ENCODE data around the gene COBL. TPM values are rescaled to one million over a fixed set of nuclear protein-coding genes. Genes with fewer than 3 reads are reported as not detected.

The COBL gene
- total RNA-seq, 4 donors from 2014 or later, result 17.2 to 59.7 (median 31.0) TPM

DNA sequence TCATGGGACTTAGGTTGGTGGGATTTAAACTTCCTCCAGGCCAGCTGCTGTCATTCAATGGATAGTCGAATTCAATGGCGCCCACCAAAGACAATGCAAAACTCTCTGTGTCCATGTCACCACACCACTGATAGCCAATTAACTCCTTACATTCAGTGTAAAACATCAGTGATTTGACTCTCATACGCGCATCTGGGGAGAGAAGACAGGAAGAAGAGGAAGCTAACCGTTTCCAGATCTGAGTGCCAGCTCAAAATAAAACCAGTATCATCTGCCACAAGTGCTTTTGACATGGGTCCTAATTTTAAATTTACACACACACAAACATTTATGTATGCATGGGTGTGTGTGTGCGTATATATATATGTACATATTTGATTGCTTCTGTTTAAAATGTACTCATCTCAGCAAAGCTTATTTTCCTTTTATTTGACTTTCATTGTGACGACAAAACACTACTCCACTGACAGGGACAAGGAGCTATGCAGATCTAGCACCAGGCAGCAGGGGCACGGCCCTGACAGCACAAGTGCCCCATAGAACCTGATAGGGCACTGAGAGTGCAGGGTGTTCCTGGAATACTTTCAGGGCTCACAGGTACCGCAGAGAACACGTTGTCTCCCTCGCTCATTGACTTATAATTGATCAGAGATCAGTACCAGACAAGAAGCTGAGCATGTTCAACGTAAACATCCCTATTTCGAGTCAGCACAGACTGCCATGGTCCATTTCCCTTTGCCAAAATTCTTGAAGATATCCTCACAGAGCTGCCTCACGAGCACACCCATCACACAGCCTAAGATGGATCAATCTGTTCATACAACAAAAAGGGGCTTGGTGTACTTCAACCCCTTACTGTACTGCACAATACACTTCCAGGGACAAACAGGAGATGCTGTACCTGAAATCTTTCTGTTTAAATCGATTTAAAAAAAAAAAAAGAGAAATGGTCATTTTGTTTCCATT lies 176.1 kb downstream of the COBL start:
- no peaks in the 10 kb centered on the region for H3K27me3 ChIP-seq
- H3K36me3 ChIP-seq, result peaks cover 0 to 2% of the 10 kb centered on the region in 2 donors
- peaks cover 0 to 43% (median 5%) of the 10 kb centered on the region in 3 donors for H3K4me1 ChIP-seq
- no peak for ATAC-seq
- WGBS, 2 donors (ENCODE audit: low coverage in 1 of 2), result 66 to 87% methylated on average over 8 to 13 of the region's 15 CpGs
- H3K9me3 ChIP-seq, result no peaks in the 10 kb centered on the region
- no peak overlapping the region for H3K4me3 ChIP-seq
- TF ChIP-seq, protein P1, sequence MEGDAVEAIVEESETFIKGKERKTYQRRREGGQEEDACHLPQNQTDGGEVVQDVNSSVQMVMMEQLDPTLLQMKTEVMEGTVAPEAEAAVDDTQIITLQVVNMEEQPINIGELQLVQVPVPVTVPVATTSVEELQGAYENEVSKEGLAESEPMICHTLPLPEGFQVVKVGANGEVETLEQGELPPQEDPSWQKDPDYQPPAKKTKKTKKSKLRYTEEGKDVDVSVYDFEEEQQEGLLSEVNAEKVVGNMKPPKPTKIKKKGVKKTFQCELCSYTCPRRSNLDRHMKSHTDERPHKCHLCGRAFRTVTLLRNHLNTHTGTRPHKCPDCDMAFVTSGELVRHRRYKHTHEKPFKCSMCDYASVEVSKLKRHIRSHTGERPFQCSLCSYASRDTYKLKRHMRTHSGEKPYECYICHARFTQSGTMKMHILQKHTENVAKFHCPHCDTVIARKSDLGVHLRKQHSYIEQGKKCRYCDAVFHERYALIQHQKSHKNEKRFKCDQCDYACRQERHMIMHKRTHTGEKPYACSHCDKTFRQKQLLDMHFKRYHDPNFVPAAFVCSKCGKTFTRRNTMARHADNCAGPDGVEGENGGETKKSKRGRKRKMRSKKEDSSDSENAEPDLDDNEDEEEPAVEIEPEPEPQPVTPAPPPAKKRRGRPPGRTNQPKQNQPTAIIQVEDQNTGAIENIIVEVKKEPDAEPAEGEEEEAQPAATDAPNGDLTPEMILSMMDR (IDR thresholded peaks at IDR 0.05), result no peak
- TF ChIP-seq EP300 (IDR thresholded peaks at IDR 0.05), result no peak
- no peak for TF ChIP-seq POLR2AphosphoS5 (IDR thresholded peaks at IDR 0.05)
- TF ChIP-seq POLR2A (IDR thresholded peaks at IDR 0.05), result no peak
- H3K27ac ChIP-seq, result no peak overlapping the region

DNA sequence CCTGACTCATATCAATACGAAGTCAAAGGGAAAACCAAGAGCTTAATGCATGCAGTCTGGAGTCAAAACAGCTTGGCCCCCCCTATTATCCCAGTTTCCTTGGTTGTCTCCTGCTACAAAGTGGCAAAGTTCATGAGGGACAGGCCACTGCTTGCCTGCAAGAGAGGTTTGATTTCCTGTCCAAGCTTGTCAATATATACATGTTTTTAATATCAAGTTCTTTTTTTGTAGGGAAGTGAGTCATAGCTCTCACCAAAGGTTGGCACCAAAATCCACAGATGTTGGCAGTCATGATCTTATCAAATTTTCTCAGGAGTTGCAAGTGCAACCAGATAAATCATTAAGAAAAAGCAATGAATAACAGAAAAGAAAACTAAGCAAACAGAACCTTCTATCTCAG lies 176.8 kb downstream of the COBL start:
- no peaks in the 10 kb centered on the region for H3K9me3 ChIP-seq
- H3K4me3 ChIP-seq, result no peak overlapping the region
- no peaks in the 10 kb centered on the region for H3K27me3 ChIP-seq
- H3K4me1 ChIP-seq, result peaks cover 0 to 43% (median 5%) of the 10 kb centered on the region in 3 donors
- H3K36me3 ChIP-seq, result peaks cover 0 to 8% of the 10 kb centered on the region in 2 donors
- WGBS, 2 donors (ENCODE audit: low coverage in 1 of 2), result 45% methylated on average over 1 of the region's 1 CpG; no CpG with 5 or more reads in 1 of the 2 donors
- TF ChIP-seq EP300 (IDR thresholded peaks at IDR 0.05) (no peak), POLR2AphosphoS5 (IDR thresholded peaks at IDR 0.05) (no peak), POLR2A (IDR thresholded peaks at IDR 0.05) (no peak)
- TF ChIP-seq, protein P1 (IDR thresholded peaks at IDR 0.05), result no peak
- H3K27ac ChIP-seq, result no peak overlapping the region
- no peak for ATAC-seq

- TF ChIP-seq, protein P1 (IDR thresholded peaks at IDR 0.05), result no peak
- no peaks in the 10 kb centered on the region for H3K9me3 ChIP-seq
- H3K4me1 ChIP-seq, result peaks cover 0 to 43% (median 5%) of the 10 kb centered on the region in 3 donors
- no peak overlapping the region for H3K4me3 ChIP-seq
- no peaks in the 10 kb centered on the region for H3K27me3 ChIP-seq
- H3K27ac ChIP-seq, result no peak overlapping the region
- ATAC-seq, result no peak
- H3K36me3 ChIP-seq, result peaks cover 0 to 11% of the 10 kb centered on the region in 2 donors
- WGBS, 2 donors (ENCODE audit: low coverage in 1 of 2), result 64 to 82% methylated on average over 10 of the region's 10 CpGs
These were observed 178.2 kb downstream of the COBL start for GRCh38 chr7:51138123-51139085.

DNA sequence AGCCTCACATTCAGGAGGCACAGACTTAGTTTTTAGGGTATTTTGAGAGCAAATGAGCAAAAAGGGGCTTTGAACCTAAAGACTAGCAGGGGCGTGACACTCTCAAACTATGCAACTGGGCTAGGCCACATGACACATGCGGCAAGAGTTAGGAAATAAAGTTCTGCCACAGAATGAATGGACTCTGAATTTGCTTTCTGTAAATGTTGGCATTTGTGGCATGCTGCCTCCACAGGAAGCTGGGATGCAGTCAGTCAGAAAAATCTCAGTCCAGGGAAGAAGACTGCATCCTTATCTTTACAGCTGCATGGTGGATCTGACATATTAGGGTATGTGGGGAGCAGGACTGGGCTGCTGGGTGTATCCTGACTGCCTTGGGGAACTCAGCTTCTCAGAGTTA lies 181.0 kb downstream of the COBL start:
- TF ChIP-seq EP300 (IDR thresholded peaks at IDR 0.05), result no peak
- TF ChIP-seq, protein P1 (IDR thresholded peaks at IDR 0.05), result no peak
- TF ChIP-seq POLR2A (IDR thresholded peaks at IDR 0.05), result no peak
- TF ChIP-seq POLR2AphosphoS5 (IDR thresholded peaks at IDR 0.05), result no peak
- Histone ChIP-seq H3K9me3 (no peaks in the 10 kb centered on the region), H3K4me1 (peaks cover 0 to 29% (median 0%) of the 10 kb centered on the region in 3 donors), H3K36me3 (peaks cover 0 to 17% of the 10 kb centered on the region in 2 donors), H3K27me3 (no peaks in the 10 kb centered on the region), H3K4me3 (no peak overlapping the region), H3K27ac (no peak overlapping the region)
- WGBS, 2 donors (ENCODE audit: low coverage in 1 of 2), result 100% methylated on average over 1 to 2 of the region's 2 CpGs
- ATAC-seq, result no peak
